ENCODE measurements around the gene KRTAP10-6.
"Not testable (repeated sequence)": the region's sequence is repeated elsewhere in the genome, so short reads cannot be mapped to it uniquely, and the experiment has no call there.

The KRTAP10-6 gene

DNA sequence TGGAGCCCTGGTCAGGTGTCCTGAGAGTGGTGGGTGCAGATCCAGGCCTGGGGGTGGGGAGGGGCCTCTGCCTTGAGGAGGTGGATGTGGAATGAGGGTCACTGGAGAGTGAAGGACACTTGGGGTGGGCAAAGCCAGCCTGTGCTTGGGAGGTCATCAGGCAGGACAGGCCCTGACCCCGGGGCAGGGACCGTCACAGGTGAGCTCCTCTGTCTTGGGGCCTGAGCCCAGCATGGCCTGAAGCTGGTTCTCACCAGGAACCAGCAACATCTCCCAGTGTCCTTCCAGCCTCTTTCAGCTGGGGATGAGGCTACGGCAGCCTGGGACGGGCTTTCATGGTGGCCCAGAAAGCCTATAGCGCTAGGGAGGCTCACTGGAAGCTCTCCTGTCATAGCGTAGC, 40.2 kb downstream of the KRTAP10-6 start:
- no peak for DNase-seq

GRCh38 chr21:44551340-44551961, 40.9 kb downstream of the KRTAP10-6 start, which contains the start of gene KRTAP10-2:
KRTAP10-2 (minus strand) TSS chr21:44551505; CDS start chr21:44551458, 47 bp downstream.
- DNase-seq = no peak

GRCh38 chr21:44550807-44551206, 41.5 kb downstream of the KRTAP10-6 start:
- no peak for DNase-seq

GRCh38 chr21:44550285-44550684, 42.0 kb downstream of the KRTAP10-6 start:
- DNase-seq = not testable (repeated sequence)

DNA sequence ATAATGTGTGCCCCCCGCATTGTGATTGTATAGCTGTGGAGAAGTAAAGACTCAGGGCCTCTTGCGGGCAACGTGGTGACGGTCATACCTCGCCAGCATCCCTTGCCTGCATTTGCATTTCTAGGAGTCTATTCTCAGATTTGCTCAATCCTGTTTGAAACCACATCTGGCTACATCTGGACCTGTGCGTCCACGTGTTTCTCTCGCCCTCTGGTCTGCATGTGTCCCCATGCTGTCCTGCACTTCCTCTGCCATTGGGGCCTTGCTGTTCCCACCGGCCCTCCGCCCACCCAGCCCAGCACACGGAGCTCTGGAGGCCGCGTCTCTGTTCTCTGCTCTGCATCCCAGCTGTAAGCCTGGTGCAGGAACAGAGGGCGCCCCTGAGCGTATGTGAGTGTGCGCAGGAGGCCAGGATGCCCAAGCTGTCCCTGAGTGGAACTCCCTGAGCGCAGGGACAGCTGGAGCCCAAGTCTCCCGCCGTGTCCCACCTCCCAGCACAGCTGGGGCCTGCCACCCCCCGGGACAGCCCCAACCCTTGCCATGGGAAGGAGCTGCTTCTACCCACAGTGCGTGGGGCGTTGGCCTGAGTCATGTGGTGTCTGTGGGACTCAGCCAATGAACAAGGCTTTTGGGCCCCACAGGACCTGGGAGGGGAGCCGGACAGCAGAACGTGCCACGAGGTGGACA, 42.6 kb downstream of the KRTAP10-6 start:
- DNase-seq = no peak

GRCh38 chr21:44548922-44549321, 43.4 kb downstream of the KRTAP10-6 start:
- DNase-seq = no peak

DNA sequence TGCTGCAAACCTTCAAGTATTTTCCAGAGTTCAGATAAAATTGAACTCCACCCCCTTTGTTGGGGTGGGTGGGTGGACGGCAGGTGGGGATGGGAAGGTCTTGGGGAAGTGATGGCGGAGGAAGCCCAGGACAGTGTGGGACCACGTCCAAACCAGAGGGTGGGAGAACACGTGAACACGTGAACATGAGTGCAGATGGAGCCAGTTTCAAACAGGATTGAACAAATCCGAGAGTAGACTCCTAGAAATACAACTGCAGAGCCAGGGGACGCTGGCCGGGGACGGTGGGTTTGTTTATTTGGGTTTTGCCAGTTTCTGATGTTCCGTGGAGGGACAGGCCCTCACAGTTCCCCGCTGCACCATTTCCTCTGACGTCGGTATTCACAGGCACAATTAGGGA, 43.9 kb downstream of the KRTAP10-6 start:
- DNase-seq = no peak

GRCh38 chr21:44547656-44548331, 44.5 kb downstream of the KRTAP10-6 start:
- DNase-seq = no peak

GRCh38 chr21:44544566-44544965, 47.7 kb downstream of the KRTAP10-6 start:
- no peak for DNase-seq

DNA sequence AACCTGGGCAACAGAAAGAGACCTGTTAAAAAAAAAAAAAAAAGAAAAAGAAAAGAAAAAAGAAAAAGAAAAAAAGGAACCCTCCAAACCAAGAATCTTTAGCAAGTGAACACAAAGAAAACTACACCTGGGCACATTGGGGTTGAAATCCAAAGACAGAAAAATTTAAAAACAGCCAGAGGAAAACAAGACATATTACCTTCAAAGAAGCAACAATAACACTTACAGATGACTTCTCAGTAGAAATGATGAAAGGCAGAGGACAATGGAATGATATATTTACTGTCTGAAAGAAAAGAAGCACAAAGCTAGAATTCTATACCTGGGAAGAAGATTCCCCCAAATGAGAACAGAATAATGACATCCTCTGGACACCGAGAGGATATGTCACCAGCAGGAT, 49.6 kb downstream of the KRTAP10-6 start:
- no peak for DNase-seq

Data from bone marrow (tissue), 2 donors.